ENCODE results near the gene CD6.

The CD6 gene

DNA sequence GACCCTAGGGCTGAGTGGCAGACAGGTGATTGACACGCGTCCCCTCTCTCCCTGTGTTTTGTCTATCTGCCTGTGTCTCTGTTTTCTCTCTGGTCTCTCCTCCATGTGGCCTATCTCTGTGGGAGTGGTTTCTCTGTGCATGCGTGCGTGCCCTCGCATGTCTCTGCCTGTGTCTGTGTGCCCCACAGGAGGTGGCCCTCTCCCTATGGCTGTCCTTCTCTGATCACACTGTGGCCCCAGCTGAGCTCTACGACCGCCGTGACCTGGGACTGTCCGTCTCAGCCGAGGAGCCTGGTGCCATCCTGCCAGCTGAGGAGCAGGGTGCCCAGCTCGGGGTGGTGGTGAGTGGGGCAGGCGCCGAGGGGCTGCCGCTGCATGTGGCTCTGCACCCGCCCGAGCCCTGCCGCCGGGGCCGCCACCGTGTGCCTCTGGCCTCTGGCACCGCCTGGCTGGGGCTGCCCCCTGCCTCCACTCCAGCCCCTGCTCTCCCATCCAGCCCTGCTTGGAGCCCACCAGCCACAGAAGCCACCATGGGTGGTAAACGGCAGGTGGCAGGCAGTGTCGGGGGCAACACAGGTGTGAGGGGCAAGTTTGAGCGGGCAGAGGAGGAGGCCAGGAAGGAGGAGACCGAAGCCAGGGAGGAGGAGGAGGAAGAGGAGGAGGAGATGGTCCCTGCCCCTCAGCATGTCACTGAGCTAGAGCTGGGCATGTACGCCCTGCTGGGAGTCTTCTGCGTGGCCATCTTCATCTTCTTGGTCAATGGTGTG lies 35.6 kb upstream of the CD6 start:
- DNase-seq = no peak

- DNase-seq = no peak
Measured at GRCh38 chr11:60936467-60937143, 34.9 kb upstream of the CD6 start.

DNA sequence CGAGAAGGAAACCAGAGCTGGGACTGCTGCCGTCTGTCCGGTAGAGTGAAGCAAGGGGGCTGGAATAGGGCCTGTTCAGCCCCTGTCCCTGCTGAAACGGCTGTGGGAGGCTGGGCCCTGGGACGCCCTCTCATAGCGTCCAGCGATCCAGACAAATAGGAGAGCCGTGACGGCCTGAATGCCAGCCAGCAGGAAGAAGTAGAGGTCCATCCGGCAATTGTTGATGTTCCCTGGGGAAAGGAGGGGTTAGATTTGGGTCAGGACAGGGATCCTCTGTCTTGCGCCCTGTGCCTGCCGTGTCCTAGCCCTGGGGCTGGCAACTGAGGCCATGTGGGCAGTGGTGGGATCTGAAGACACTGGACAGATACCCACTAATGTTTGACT lies 34.3 kb upstream of the CD6 start:
- no peak for DNase-seq

- no peak for DNase-seq
Measured at GRCh38 chr11:60937811-60938210, 33.7 kb upstream of the CD6 start.

DNA sequence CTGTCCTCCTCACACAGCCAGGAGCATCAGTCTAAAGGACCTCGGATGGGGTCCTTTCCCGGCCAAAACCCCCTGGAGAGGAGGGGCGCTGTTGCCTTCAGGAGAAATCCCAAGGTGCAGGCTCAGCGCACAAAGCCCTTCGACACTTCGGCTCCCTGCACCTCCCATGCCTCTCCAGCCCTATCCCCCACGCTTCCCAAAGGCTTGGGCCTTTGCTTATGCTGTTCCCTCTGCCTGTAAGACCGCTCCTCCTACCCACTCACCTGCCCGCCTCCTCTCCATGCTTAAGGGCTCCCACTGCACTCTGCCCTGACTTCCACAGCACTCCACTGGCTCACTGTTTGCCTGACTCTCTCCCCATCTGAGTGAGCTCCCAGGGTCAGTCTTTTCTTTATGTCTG lies 33.0 kb upstream of the CD6 start:
- no peak for DNase-seq

GRCh38 chr11:60939301-60939700 lies 32.2 kb upstream of the CD6 start:
- DNase-seq = no peak

DNA sequence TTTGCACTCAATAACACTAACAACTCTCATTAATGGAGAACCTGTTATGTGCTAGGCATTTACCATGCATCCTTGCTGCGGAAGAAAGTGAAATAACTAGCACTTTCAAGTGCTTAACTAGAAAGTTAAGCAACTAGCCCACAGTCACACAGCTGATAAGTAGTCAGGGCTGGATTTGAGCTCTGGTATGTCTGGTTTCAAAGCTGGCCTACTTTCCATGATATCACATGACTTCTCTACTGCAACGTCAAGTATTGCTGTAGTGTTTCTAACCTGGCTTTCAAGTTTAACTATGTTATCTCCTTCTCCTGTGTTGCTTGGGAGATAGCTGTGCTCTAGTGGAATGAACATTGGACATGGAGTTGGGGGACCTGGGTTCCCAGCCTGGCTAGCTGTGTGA lies 31.6 kb upstream of the CD6 start:
- DNase-seq = no peak

GRCh38 chr11:60941371-60942119 lies 29.9 kb upstream of the CD6 start:
- DNase-seq = no peak

DNA sequence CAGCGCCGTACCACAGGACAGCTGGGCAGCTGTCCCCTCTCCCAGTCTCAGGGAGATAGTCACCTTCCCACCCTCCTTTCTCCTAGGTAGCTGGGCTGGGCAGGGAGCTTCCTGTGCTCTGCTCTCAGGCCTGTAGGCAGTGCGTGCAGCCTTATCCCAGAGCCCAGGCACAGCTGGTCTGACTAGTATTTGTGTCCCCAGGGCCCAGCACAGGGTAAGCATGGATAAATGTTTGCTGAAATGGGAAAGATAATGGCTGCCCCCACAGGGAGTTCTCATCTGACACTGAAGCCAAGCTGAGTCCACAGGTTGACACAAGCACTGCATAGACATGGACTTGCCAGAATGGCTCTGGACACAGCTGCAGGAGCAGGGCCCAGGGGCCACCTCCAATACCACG lies 29.3 kb upstream of the CD6 start:
- no peak for DNase-seq

- no peak for DNase-seq
Measured at GRCh38 chr11:60942970-60943565, 28.4 kb upstream of the CD6 start.

GRCh38 chr11:60944490-60945294 lies 26.8 kb upstream of the CD6 start:
- no peak for DNase-seq

DNA sequence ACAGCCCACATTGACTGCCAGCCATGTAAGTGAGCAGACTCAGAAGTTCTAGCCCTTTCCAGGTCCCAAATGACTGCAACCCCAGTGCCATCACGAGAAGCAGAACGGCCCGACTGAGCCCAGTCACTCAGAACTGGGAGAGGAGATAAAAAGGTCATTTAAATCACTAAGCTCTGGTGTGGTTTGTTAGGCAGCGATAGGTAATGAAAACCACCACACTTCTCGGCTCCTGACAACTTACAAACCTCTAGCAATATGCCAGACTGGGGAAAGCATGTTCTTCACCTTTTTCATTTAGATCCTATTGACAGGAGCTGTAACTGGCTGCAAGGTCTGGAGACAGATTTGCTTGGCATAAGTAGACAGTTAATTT lies 26.2 kb upstream of the CD6 start:
- DNase-seq = no peak

- DNase-seq = no peak
Measured at GRCh38 chr11:60946601-60947264, 24.7 kb upstream of the CD6 start.

- DNase-seq = no peak
Measured at GRCh38 chr11:60947700-60948099, 23.8 kb upstream of the CD6 start.

DNA sequence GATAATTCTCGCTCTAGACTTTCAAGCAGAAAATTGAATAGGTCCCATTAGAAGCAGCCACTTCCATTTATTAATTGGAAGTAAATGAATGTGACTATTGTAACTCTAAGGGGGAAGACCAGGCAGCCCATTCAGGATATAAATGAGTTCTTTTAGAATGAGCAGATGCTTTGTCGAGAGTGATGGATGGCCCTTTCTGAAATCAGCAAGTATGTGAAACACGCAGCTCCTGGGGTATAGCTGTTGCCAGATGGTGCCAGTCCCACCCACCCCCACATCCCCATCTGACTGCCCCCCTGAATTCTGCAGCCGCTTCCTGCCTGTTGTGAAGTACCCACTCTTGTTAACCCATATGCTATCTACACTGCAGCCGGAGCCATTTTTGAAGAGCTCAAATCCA lies 23.2 kb upstream of the CD6 start:
- DNase-seq = no peak

DNA sequence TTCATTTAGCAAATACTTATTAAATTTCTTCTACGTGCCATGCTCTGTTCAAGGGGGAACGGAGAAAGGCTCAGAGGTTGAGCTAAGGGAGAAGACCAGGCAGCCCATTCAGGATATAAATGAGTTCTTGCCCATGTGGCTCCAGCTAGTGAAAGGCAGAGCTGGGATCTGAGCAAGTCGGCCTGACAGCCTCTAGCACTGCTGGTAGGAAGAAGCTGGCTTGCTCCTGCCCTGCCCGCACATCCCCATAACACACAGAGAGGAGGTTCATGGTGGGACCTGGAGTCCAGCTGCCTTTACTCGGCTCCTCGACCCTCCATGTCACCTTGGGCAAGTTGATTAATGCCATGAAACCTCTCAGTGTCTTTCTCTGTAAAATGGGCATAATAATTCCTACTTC lies 21.5 kb upstream of the CD6 start:
- no peak for DNase-seq

- DNase-seq = no peak
Measured at GRCh38 chr11:60950933-60951605, 20.4 kb upstream of the CD6 start.

GRCh38 chr11:60951606-60951903 lies 19.9 kb upstream of the CD6 start:
- DNase-seq = no peak

GRCh38 chr11:60951904-60952741 lies 19.4 kb upstream of the CD6 start, which contains the start of gene SLC15A3:
Gene SLC15A3, minus strand, starts transcription at chr11:60952176. Its CDS starts 625 bp downstream, at chr11:60951551.
- no peak for DNase-seq

DNA sequence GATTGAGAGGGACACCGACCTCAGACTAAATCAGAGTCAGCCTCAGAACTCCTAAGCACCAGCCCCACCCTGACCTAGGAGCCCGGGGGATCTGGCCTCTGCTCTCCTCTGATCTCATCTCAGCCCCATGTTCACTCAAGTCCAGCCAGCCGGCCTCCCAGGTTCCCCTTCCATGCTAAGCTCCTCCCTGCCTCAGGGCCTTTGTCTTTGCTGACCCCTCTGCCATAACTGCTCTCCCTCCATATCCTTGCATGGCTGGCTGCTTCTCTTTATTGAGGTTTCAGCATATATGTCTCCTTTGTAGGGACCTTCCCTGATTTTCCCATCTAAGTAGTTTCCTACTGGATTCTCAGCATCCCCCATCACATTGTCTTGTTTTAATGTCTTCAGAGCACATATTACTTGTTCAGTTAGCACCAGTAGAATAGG lies 18.7 kb upstream of the CD6 start:
- no peak for DNase-seq

DNA sequence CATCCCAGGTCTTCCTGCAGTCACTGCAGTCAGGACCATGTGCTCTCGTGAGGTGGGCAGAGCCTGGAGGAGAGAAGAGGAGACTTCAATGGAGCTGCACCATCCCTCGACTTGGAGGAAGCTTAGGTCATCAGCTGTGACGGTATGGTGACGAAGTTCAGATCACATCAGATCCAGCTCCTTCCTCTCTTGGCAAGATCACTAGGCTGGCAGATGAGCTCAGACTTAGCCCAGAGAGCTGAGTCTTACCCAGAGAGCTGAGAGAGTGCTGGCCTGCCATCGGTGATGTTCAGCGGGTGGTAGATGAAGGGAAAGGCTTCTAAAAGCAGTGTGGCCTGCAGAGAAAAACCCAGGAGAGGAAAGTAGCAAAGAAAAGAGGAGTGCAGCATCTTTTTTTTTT lies 17.7 kb upstream of the CD6 start:
- DNase-seq = no peak

Measured in activated effector memory CD4-positive, alpha-beta T cell treated with Interleukin-2 at 50 U/mL for 16 hours (primary cell).